HFFc6 (cell line): ENCODE results near the gene DLX3. TPM values are rescaled to one million over a fixed set of nuclear protein-coding genes. Genes with fewer than 3 reads are reported as not detected.

ENCODE experiments used
- DNase-seq: peaks from one replicate; pipeline ENCODE4 v3.0.0-alpha.2; 2018
- H3K27ac Mint-ChIP-seq: 2 replicates; pipeline ENCODE4 v1.8.0; 2020; ENCODE audit warnings: mild to moderate bottlenecking, mixed read lengths
- H3K27me3 Mint-ChIP-seq: 2 replicates; pipeline ENCODE4 v1.8.0; 2021; ENCODE audit warnings: mild to moderate bottlenecking, moderate library complexity, mixed read lengths; ENCODE audit not compliant: insufficient read depth
- H3K36me3 Mint-ChIP-seq: 2 replicates; pipeline ENCODE4 v1.8.0; 2021; ENCODE audit warnings: low read depth, mixed read lengths
- H3K4me1 Mint-ChIP-seq: 2 replicates; pipeline ENCODE4 v1.8.0; 2020; ENCODE audit warnings: low read depth, mixed read lengths
- H3K4me3 Mint-ChIP-seq: 2 replicates; pipeline ENCODE4 v1.8.0; 2020; ENCODE audit warnings: mild to moderate bottlenecking, moderate library complexity, mixed read lengths
- H3K9me3 Mint-ChIP-seq: 2 replicates; pipeline ENCODE4 v1.8.0; 2020; ENCODE audit warnings: mild to moderate bottlenecking, mixed read lengths
- CTCF ChIP-seq: fragments of 200-600 bp; sonication (generic); IDR thresholded peaks from 2 replicates; pipeline ENCODE4 v1.5.0; 2021; ENCODE audit warnings: antibody characterized with exemption, mild to moderate bottlenecking
- total RNA-seq, 6 experiments: library from RNA; stranded (reverse); fragmentation: NEBNext Ultra II Directional; extraction: Animal tissue kit (Norgen Biotek cat#: 25700); gene quantifications; 2 replicates in 1 of 6; 3 replicates in 5 of 6; pipeline ENCODE4 v1.2.3, GENCODE V29; 2021

Gene DLX3
- total RNA-seq, 6 experiments from 2014 or later = not detected

GRCh38 chr17:49992933-49993422 is 2.0 kb downstream of the DLX3 start:
- Mint-ChIP-seq H3K27me3 (peaks cover 64% of the 10 kb centered on the region), H3K4me1 (peaks cover 25% of the 10 kb centered on the region), H3K36me3 (no peaks in the 10 kb centered on the region), H3K4me3 (no peak overlapping the region), H3K27ac (no peak overlapping the region), H3K9me3 (no peaks in the 10 kb centered on the region)
- no peak for DNase-seq
- no peak for TF ChIP-seq CTCF

- H3K9me3 Mint-ChIP-seq = no peaks in the 10 kb centered on the region
- H3K4me3 Mint-ChIP-seq = no peak overlapping the region
- no peak overlapping the region for H3K27ac Mint-ChIP-seq
- DNase-seq = no peak
- TF ChIP-seq CTCF = no peak
- H3K4me1 Mint-ChIP-seq = peaks cover 27% of the 10 kb centered on the region
- H3K36me3 Mint-ChIP-seq = no peaks in the 10 kb centered on the region
- H3K27me3 Mint-ChIP-seq = peaks cover 64% of the 10 kb centered on the region
Observed at GRCh38 chr17:49992191-49992932, 2.7 kb downstream of the DLX3 start.

GRCh38 chr17:49991409-49991808 is 3.6 kb downstream of the DLX3 start:
- H3K4me1 Mint-ChIP-seq = peaks cover 27% of the 10 kb centered on the region
- no peak for DNase-seq
- no peak for TF ChIP-seq CTCF
- no peaks in the 10 kb centered on the region for H3K9me3 Mint-ChIP-seq
- no peak overlapping the region for H3K27ac Mint-ChIP-seq
- H3K36me3 Mint-ChIP-seq = no peaks in the 10 kb centered on the region
- no peak overlapping the region for H3K4me3 Mint-ChIP-seq
- peaks cover 70% of the 10 kb centered on the region for H3K27me3 Mint-ChIP-seq

- Mint-ChIP-seq H3K27ac (no peak overlapping the region), H3K9me3 (no peaks in the 10 kb centered on the region), H3K4me3 (no peak overlapping the region), H3K36me3 (no peaks in the 10 kb centered on the region), H3K4me1 (peaks cover 27% of the 10 kb centered on the region), H3K27me3 (peaks cover 71% of the 10 kb centered on the region)
- DNase-seq = no peak
- TF ChIP-seq CTCF = no peak
Observed at GRCh38 chr17:49990921-49991320, 4.1 kb downstream of the DLX3 start.

GRCh38 chr17:49990331-49990730 is 4.7 kb downstream of the DLX3 start:
- H3K27me3 Mint-ChIP-seq = peaks cover 72% of the 10 kb centered on the region
- TF ChIP-seq CTCF = no peak
- H3K4me1 Mint-ChIP-seq = peaks cover 24% of the 10 kb centered on the region
- H3K36me3 Mint-ChIP-seq = no peaks in the 10 kb centered on the region
- DNase-seq = no peak
- H3K4me3 Mint-ChIP-seq = no peak overlapping the region
- H3K27ac Mint-ChIP-seq = no peak overlapping the region
- H3K9me3 Mint-ChIP-seq = no peaks in the 10 kb centered on the region
